HG02798 (cell line): Measurements from ENCODE around the gene ARHGAP31.
"Not testable (repeated sequence)": the region's sequence is repeated elsewhere in the genome, so short reads cannot be mapped to it uniquely, and the experiment has no call there.

Experiments
- ATAC-seq: cut with Tn5 transposase; IDR thresholded peaks from one replicate; pipeline ENCODE4 v1.9.1; 2021; ENCODE audit warnings: mild to moderate bottlenecking; ENCODE audit not compliant: unreplicated experiment, poor library complexity

ARHGAP31 gene

GRCh38 chr3:119293871-119294695, at the start of gene ARHGAP31:
Gene ARHGAP31, plus strand, starts transcription at chr3:119294383. Its CDS starts 522 bp downstream, at chr3:119294905.
- peak; percentile 74 for ATAC-seq

GRCh38 chr3:119245778-119246177, 48.4 kb upstream of the ARHGAP31 start:
- no peak for ATAC-seq

- no peak for ATAC-seq
Measured at GRCh38 chr3:119255214-119255613, 39.0 kb upstream of the ARHGAP31 start.

- no peak for ATAC-seq
Measured at GRCh38 chr3:119257111-119257510, 37.1 kb upstream of the ARHGAP31 start.

- peak; percentile 78 for ATAC-seq
Measured at GRCh38 chr3:119257654-119258410, 36.4 kb upstream of the ARHGAP31 start.

GRCh38 chr3:119258915-119259314, 35.3 kb upstream of the ARHGAP31 start:
- peak; percentile 88 for ATAC-seq

GRCh38 chr3:119259821-119260220, 34.4 kb upstream of the ARHGAP31 start:
- ATAC-seq, result no peak

GRCh38 chr3:119261055-119261454, 33.1 kb upstream of the ARHGAP31 start:
- no peak for ATAC-seq

GRCh38 chr3:119270212-119270611, 24.0 kb upstream of the ARHGAP31 start:
- ATAC-seq, result not testable (repeated sequence)

- no peak for ATAC-seq
Measured at GRCh38 chr3:119276680-119277079, 17.5 kb upstream of the ARHGAP31 start.

- ATAC-seq, result no peak
Measured at GRCh38 chr3:119279101-119279554, 15.1 kb upstream of the ARHGAP31 start.

GRCh38 chr3:119279584-119280243, 14.5 kb upstream of the ARHGAP31 start:
- ATAC-seq, result no peak

GRCh38 chr3:119288669-119289403, 5.3 kb upstream of the ARHGAP31 start:
- no peak for ATAC-seq

GRCh38 chr3:119289404-119289770, 4.8 kb upstream of the ARHGAP31 start:
- ATAC-seq, result no peak

- ATAC-seq, result no peak
Measured at GRCh38 chr3:119290613-119291012, 3.6 kb upstream of the ARHGAP31 start.

- no peak for ATAC-seq
Measured at GRCh38 chr3:119291062-119291700, 3.0 kb upstream of the ARHGAP31 start.

- no peak for ATAC-seq
Measured at GRCh38 chr3:119292666-119293065, 1.5 kb upstream of the ARHGAP31 start.

GRCh38 chr3:119293105-119293870, 895 bp upstream of the ARHGAP31 start:
- no peak for ATAC-seq
